Transverse colon (tissue), 4 donors: ENCODE measurements around the gene PDE3B.

Source experiments
- POLR2AphosphoS5 ChIP-seq, 3 donors: sonication (generic); formaldehyde crosslinking; IDR thresholded peaks; one replicate each; pipeline ENCODE4 v1.6.1; 2016; ENCODE audit warnings: antibody characterized with exemption in 3 of 3
- TF ChIP-seq, protein P1 (sequence below), 5 experiments: fragments of 200-600 bp in 3 of 5; fragments of 450-650 bp in 2 of 5; sonication (generic) in 3 of 5; IDR thresholded peaks; 1 replicate in 2 of 5; 2 replicates in 3 of 5; pipeline ENCODE4 v1.5.1; 2016 to 2017; ENCODE audit warnings: antibody characterized with exemption in 5 of 5, inconsistent platforms in 3 of 5, mild to moderate bottlenecking in 2 of 5, moderate library complexity in 1 of 5

DNA sequence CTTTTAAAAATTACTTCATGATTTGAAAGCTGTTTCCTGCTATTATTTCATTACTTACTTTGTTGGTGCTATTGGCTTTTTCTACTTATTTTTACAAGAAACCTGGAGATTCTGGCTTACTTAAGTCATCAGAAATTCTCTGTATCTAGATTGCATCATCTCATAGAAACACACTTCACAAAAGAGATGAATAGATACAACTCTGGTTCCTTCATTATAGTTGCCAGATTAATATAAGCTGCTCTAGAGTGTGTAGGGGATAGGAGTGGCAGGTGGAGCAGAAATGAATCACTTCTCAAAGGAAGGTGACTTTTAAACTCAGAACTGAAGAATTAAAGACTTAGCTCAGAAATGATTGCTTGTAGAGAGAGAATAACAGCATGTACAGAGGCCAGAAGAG, 228.4 kb downstream of the PDE3B start:
- TF ChIP-seq POLR2AphosphoS5 (IDR thresholded peaks at IDR 0.05) = no peak
- TF ChIP-seq, protein P1, sequence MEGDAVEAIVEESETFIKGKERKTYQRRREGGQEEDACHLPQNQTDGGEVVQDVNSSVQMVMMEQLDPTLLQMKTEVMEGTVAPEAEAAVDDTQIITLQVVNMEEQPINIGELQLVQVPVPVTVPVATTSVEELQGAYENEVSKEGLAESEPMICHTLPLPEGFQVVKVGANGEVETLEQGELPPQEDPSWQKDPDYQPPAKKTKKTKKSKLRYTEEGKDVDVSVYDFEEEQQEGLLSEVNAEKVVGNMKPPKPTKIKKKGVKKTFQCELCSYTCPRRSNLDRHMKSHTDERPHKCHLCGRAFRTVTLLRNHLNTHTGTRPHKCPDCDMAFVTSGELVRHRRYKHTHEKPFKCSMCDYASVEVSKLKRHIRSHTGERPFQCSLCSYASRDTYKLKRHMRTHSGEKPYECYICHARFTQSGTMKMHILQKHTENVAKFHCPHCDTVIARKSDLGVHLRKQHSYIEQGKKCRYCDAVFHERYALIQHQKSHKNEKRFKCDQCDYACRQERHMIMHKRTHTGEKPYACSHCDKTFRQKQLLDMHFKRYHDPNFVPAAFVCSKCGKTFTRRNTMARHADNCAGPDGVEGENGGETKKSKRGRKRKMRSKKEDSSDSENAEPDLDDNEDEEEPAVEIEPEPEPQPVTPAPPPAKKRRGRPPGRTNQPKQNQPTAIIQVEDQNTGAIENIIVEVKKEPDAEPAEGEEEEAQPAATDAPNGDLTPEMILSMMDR (IDR thresholded peaks at IDR 0.05) = no peak
